ENCODE results near the gene CERS6.
"Not testable (repeated sequence)": the region's sequence is repeated elsewhere in the genome, so short reads cannot be mapped to it uniquely, and the experiment has no call there.

The CERS6 gene, protein sequence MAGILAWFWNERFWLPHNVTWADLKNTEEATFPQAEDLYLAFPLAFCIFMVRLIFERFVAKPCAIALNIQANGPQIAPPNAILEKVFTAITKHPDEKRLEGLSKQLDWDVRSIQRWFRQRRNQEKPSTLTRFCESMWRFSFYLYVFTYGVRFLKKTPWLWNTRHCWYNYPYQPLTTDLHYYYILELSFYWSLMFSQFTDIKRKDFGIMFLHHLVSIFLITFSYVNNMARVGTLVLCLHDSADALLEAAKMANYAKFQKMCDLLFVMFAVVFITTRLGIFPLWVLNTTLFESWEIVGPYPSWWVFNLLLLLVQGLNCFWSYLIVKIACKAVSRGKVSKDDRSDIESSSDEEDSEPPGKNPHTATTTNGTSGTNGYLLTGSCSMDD

GRCh38 chr2:168455645-168456520 lies at the start of gene CERS6:
Gene CERS6, plus strand, starts transcription at chr2:168456272. Its CDS starts 177 bp downstream, at chr2:168456449.
- Mint-ChIP-seq H3K27ac (peak within 1 kb of the TSS; percentile 50), H3K4me1 (ENCODE audit: low read depth) (peaks cover 22% of the 10 kb centered on the region), H3K4me3 (peak within 1 kb of the TSS; percentile 83), H3K9me3 (no peaks in the 10 kb centered on the region), H3K36me3 (ENCODE audit: low read depth) (peaks cover 2% of the 10 kb centered on the region), H3K27me3 (ENCODE audit: low read depth) (no peaks in the 10 kb centered on the region)

DNA sequence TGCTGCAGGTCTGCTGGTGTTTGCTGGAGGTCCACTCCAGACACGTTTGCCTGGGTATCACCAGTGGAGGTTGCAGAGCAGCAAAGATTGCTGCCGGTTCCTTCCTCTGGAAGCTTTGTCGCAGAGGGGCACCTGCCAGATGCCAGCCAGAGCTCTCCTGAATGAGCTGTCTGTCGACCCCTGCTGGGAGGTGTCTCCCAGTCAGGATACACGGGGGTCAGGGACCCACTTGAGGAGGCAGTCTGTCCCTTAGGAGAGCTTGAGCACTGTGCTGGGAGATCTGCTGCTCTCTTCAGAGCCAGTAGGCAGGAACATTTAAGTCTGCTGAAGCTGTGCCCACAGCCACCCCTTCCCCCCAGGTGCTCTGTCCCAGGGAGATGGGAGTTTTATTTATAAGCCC lies 43.8 kb upstream of the CERS6 start:
- H3K27me3 Mint-ChIP-seq (ENCODE audit: low read depth) = peaks cover 14% of the 10 kb centered on the region
- not testable (repeated sequence) for H3K4me3 Mint-ChIP-seq; H3K4me1 Mint-ChIP-seq (ENCODE audit: low read depth); H3K36me3 Mint-ChIP-seq (ENCODE audit: low read depth); H3K27ac Mint-ChIP-seq
- H3K9me3 Mint-ChIP-seq = peaks cover 36% of the 10 kb centered on the region

DNA sequence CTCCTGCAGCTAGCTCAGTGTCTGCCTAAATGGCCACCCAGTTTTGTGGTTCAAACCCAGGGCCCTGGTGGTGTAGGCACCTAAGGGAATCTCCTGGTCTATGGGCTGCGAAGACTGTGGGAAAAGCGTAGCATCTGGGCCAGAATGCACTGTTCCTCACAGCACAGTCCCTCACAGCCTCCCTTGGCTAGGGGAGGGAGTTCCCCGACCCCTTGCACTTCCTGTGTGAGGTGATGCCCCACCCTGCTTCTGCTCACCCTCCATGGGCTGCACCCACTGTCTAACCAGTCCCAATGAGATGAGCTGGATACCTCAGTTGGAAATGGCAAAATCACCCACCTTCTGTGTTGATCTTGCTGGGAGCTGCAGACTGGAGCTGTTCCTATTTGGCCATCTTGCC lies 43.0 kb upstream of the CERS6 start:
- H3K27me3 Mint-ChIP-seq (ENCODE audit: low read depth) = peaks cover 14% of the 10 kb centered on the region
- peak overlapping the region; percentile 50 for H3K27ac Mint-ChIP-seq
- H3K9me3 Mint-ChIP-seq = peaks cover 31% of the 10 kb centered on the region
- H3K36me3 Mint-ChIP-seq (ENCODE audit: low read depth); H3K4me3 Mint-ChIP-seq; H3K4me1 Mint-ChIP-seq (ENCODE audit: low read depth): not testable (repeated sequence)

DNA sequence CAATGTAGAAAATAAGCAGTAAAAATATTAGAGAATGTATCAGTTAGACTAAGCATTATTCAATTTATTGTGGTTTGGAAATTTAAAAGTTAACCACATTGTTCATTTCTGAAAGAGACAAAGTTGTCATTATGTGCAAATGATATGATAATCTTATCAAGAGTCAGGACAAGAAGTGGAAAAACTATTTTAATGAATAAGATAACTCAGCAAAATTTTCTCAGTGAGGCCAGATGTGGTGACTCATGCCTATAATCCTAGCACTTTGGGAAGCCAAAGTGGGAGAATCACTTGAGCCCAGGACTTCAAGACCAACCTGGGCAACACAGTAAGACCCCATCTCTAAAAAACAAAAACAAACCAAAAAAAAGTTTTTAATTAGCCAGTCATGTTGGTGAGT lies 39.5 kb upstream of the CERS6 start:
- Mint-ChIP-seq H3K4me1 (ENCODE audit: low read depth) (no peaks in the 10 kb centered on the region), H3K4me3 (no peak overlapping the region), H3K27ac (no peak overlapping the region), H3K9me3 (peaks cover 25% of the 10 kb centered on the region), H3K27me3 (ENCODE audit: low read depth) (peaks cover under 1% of the 10 kb centered on the region), H3K36me3 (ENCODE audit: low read depth) (peaks cover 6% of the 10 kb centered on the region)

DNA sequence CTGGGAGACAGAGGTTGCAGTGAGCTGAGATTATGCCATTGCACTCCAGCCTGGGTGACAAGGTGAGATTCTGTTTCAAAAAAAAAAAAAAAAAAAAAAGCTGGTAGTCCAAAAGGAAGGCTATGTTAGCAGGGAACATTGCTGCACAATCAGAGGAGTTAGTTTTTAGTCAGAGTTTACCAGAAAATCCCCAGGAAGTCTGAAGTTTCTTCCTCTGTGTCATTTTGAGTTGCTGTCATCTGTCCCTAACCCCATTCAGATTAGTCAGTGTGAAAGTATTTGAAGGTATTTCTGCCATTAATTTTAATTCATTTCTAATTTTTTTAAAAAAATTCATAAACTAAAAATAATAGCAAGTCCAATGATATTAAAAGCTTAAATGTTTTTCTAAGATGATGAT lies 33.5 kb upstream of the CERS6 start:
- no peak overlapping the region for H3K4me3 Mint-ChIP-seq
- peaks cover 4% of the 10 kb centered on the region for H3K36me3 Mint-ChIP-seq (ENCODE audit: low read depth)
- H3K27me3 Mint-ChIP-seq (ENCODE audit: low read depth) = no peaks in the 10 kb centered on the region
- peaks cover 11% of the 10 kb centered on the region for H3K9me3 Mint-ChIP-seq
- no peak overlapping the region for H3K27ac Mint-ChIP-seq
- H3K4me1 Mint-ChIP-seq (ENCODE audit: low read depth) = peaks cover 16% of the 10 kb centered on the region

DNA sequence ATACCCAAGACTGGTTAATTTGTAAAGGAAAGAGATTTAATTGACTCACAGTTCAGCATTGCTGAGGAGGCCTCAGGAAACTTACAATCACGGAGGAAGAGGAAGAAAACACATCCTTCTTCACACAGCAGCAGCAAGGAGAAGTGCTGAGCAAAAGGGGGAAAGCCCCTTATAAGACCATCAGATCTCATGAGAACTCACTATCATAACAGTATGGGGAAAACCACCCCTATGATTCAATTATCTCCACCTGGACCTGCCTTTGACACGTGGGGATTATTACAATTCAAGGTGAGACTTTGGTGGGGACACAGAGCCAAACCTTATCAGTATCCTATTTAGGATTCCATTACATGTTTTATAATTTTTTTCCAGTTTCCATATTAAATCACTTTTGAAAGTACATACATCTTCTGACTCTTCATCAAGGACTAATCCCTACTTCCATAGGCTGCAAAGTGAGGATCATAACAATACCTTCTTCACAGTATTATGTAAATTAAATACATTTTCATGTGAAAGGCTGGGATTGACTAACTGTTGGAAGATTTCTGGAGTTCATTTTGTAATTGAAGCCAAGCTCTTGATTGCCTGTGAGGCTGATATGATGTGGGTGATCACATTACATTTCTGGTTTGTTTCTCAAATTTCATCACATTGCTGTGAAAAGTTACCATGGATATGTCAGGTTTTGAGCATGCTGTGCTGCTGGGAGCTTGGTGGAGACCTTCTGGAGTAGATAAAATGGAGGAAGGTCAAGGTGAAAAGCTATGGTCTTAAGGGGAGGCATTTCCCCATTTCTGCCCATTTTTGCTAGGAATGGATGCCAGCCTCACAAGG lies 31.7 kb upstream of the CERS6 start:
- H3K4me1 Mint-ChIP-seq (ENCODE audit: low read depth) = peaks cover 17% of the 10 kb centered on the region
- H3K9me3 Mint-ChIP-seq = peaks cover 11% of the 10 kb centered on the region
- no peaks in the 10 kb centered on the region for H3K27me3 Mint-ChIP-seq (ENCODE audit: low read depth)
- H3K4me3 Mint-ChIP-seq = no peak overlapping the region
- H3K27ac Mint-ChIP-seq = no peak overlapping the region
- H3K36me3 Mint-ChIP-seq (ENCODE audit: low read depth) = peaks cover 4% of the 10 kb centered on the region

DNA sequence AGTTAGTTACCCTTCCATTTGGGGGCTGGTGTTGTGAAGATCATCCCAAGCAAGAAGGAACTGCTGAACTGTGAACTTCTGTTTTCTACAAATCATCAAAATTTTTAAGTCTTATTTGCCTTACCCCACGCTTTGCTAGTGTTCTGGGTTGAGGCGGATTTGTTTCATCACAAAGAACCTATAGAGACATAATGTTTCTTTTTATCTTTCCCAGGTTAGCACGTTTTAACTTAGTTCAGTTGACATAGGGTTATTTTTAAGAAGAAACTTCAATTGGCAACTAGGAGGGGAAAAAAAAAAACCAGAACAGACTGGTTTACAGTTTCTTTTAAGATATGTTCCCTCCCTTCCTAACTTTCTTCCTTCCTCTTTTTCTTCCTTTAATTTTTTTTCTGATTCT lies 31.1 kb upstream of the CERS6 start:
- Mint-ChIP-seq H3K4me3 (no peak overlapping the region), H3K27ac (no peak overlapping the region), H3K4me1 (ENCODE audit: low read depth) (peaks cover 17% of the 10 kb centered on the region), H3K9me3 (peaks cover 10% of the 10 kb centered on the region), H3K27me3 (ENCODE audit: low read depth) (no peaks in the 10 kb centered on the region), H3K36me3 (ENCODE audit: low read depth) (peaks cover 4% of the 10 kb centered on the region)

- Mint-ChIP-seq H3K9me3 (peaks cover 8% of the 10 kb centered on the region), H3K4me1 (ENCODE audit: low read depth) (peaks cover 24% of the 10 kb centered on the region), H3K27me3 (ENCODE audit: low read depth) (no peaks in the 10 kb centered on the region), H3K36me3 (ENCODE audit: low read depth) (peaks cover 4% of the 10 kb centered on the region), H3K27ac (no peak overlapping the region), H3K4me3 (no peak overlapping the region)
Measured at GRCh38 chr2:168426861-168427260, 29.2 kb upstream of the CERS6 start.

DNA sequence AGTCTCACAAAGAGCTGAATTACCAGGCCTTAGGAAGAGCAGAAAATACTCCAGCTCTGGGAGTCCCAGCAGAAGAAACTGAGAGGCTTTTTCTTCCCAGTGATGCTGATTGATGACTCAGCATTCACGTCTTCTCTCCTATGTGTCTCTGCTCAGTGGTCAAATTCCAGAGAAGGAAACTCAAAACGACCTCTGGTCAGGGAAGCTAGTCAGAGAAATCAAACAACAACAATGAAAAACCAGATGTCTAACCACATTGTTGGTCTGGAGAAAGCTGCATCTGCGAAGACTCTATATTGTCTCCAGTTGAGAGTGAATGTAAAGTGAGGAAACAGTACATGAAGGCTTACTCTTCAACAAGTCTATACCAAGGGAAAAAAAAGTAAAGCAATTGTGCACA lies 28.6 kb upstream of the CERS6 start:
- Mint-ChIP-seq H3K36me3 (ENCODE audit: low read depth) (peaks cover 4% of the 10 kb centered on the region), H3K4me3 (no peak overlapping the region), H3K4me1 (ENCODE audit: low read depth) (peaks cover 25% of the 10 kb centered on the region), H3K9me3 (peaks cover 8% of the 10 kb centered on the region), H3K27me3 (ENCODE audit: low read depth) (no peaks in the 10 kb centered on the region), H3K27ac (no peak overlapping the region)

- Mint-ChIP-seq H3K9me3 (peaks cover 8% of the 10 kb centered on the region), H3K27me3 (ENCODE audit: low read depth) (no peaks in the 10 kb centered on the region), H3K27ac (no peak overlapping the region), H3K4me3 (no peak overlapping the region), H3K4me1 (ENCODE audit: low read depth) (peaks cover 33% of the 10 kb centered on the region), H3K36me3 (ENCODE audit: low read depth) (peaks cover 4% of the 10 kb centered on the region)
Measured at GRCh38 chr2:168428431-168428830, 27.6 kb upstream of the CERS6 start.

DNA sequence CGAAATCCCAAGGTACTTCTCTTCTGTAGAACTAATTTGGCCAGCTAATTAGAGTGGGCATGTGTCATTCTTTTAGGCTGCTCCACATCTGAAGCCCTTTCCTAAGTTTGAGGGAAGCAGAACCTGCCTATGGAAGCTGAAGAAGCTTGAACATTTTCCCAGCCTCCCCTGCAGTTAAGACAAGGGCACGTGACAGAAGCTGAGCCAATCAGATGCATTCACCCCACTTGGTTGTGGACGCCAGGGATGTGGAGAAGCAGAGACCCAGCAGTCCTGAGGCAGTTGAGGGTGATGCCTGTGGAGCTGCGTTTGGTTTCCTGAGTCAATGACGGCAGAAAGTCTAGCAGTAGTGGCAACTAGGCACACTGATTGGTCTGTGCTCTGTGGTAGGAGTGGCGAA lies 26.1 kb upstream of the CERS6 start:
- Mint-ChIP-seq H3K4me3 (no peak overlapping the region), H3K27ac (no peak overlapping the region), H3K36me3 (ENCODE audit: low read depth) (no peaks in the 10 kb centered on the region), H3K4me1 (ENCODE audit: low read depth) (peaks cover 43% of the 10 kb centered on the region), H3K27me3 (ENCODE audit: low read depth) (no peaks in the 10 kb centered on the region), H3K9me3 (no peaks in the 10 kb centered on the region)

DNA sequence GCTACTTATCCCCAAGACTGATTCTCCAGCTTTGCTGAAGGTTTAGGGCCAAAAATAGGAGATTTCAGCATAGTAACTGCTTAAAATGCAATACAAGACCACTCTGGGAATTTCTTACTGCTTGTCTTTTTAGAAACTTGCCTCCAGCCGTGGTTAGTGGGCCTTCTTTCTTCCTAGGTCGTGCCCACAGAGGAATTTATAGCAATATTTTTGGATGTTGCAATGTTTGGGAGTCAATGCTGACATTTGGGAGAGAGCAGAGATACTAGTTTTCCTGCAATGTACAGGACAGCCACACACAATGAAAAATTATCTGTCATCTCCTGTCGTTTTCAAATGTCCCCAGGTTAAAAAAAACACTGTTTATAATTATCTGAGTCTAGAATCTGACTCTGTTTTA lies 25.6 kb upstream of the CERS6 start:
- peaks cover 45% of the 10 kb centered on the region for H3K4me1 Mint-ChIP-seq (ENCODE audit: low read depth)

GRCh38 chr2:168431301-168432024 lies 24.6 kb upstream of the CERS6 start:
- Mint-ChIP-seq H3K4me3 (no peak overlapping the region), H3K36me3 (ENCODE audit: low read depth) (no peaks in the 10 kb centered on the region), H3K4me1 (ENCODE audit: low read depth) (peaks cover 42% of the 10 kb centered on the region), H3K27me3 (ENCODE audit: low read depth) (no peaks in the 10 kb centered on the region), H3K27ac (peak overlapping the region; percentile 7), H3K9me3 (no peaks in the 10 kb centered on the region)

More for the DNA sequence above, 25.6 kb upstream of the CERS6 start:
- H3K4me3 Mint-ChIP-seq = no peak overlapping the region
- H3K27ac Mint-ChIP-seq = no peak overlapping the region
- H3K36me3 Mint-ChIP-seq (ENCODE audit: low read depth) = no peaks in the 10 kb centered on the region
- no peaks in the 10 kb centered on the region for H3K9me3 Mint-ChIP-seq
- H3K27me3 Mint-ChIP-seq (ENCODE audit: low read depth) = no peaks in the 10 kb centered on the region

- no peak overlapping the region for H3K27ac Mint-ChIP-seq
- no peaks in the 10 kb centered on the region for H3K9me3 Mint-ChIP-seq
- H3K27me3 Mint-ChIP-seq (ENCODE audit: low read depth) = no peaks in the 10 kb centered on the region
- H3K36me3 Mint-ChIP-seq (ENCODE audit: low read depth) = peaks cover 1% of the 10 kb centered on the region
- H3K4me3 Mint-ChIP-seq = no peak overlapping the region
- H3K4me1 Mint-ChIP-seq (ENCODE audit: low read depth) = peaks cover 41% of the 10 kb centered on the region
Measured at GRCh38 chr2:168432100-168432499, 24.0 kb upstream of the CERS6 start.

Data from T-helper 1 cell treated with Interleukin-12 subunit alpha and Interleukin-12 subunit beta and Interleukin-4 antibody, amounts not matched to agents 30 μg/mL and 1 μg/mL, for 36 hours (primary cell).